GM11168 (cell line): ENCODE results near the gene SNU13.
"Not testable (repeated sequence)": the region's sequence is repeated elsewhere in the genome, so short reads cannot be mapped to it uniquely, and the experiment has no call there.

ENCODE experiments used
- in situ Hi-C: fragments of 300-500 bp; cut with MboI; formaldehyde crosslinking; loops from one replicate; pipeline ENCODE4 v1.12.0; 2022; ENCODE audit warnings: low sequenced_read_pairs; ENCODE audit not compliant: unreplicated experiment

SNU13 gene

DNA sequence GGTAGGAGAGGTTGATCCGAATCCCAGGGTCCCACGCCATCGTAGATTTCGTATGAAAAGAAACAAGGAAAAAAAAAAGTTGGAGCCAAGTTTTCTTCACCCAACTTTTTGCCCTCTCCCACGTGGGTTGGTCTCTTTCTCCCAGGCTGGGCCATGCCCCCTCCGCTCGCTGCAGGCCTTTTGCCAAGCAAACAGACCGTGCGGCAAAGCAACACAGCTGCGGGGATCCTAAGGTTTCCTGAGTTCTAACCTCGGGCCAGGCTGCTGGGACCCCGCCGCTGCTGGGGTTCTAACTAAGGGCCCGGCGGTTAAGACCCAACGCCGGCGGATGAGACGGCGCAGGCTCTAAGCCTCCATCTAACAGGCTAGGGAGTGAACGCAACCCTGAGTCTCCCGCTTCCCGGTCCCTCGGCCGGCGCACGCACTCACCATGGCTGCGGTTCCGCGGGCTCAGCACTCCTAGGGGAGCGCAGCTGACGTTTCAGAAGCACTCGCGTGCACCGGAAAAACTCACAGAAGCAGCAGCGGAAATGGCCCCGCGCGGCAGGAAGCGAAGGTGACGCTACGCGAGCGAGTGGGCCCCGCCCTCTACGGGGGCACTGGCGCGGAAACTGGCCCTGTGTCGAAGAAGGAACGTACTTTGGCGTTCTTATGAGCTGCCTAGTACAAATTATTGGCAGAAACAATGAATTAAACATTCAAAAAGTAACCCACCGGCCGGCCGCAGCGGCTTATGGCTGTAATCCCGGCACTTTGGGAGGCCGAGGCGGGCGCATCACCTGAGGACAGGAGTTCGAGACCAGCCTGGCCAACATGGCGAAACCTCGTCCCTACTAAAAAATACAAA lies at the start of gene SNU13:
Gene SNU13 (minus strand): TSS at position 503 of the 847 bp plus-strand sequence. CDS start 71 bp downstream, at position 432.
- in situ Hi-C loops = no loop called here

DNA sequence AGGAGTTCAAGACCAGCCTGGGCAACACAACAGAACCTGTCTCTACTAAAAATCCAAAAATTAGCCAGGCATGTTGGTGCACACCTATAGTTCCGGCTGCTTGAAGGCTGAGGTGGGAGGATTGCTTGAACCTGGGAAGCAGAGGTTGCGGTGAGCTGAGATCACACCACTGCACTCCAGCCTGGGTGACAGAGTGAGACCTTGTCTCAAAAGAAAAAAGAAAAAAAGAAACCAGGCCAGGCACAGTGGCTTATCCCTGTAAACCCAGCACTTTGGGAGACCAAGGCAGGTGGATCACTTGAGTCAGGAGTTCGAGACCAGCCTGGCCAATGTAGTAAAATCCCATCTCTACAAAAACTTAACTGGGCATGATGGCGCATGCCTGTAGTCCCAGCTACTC lies 44.6 kb upstream of the SNU13 start:
- in situ Hi-C loops = not testable (repeated sequence)

DNA sequence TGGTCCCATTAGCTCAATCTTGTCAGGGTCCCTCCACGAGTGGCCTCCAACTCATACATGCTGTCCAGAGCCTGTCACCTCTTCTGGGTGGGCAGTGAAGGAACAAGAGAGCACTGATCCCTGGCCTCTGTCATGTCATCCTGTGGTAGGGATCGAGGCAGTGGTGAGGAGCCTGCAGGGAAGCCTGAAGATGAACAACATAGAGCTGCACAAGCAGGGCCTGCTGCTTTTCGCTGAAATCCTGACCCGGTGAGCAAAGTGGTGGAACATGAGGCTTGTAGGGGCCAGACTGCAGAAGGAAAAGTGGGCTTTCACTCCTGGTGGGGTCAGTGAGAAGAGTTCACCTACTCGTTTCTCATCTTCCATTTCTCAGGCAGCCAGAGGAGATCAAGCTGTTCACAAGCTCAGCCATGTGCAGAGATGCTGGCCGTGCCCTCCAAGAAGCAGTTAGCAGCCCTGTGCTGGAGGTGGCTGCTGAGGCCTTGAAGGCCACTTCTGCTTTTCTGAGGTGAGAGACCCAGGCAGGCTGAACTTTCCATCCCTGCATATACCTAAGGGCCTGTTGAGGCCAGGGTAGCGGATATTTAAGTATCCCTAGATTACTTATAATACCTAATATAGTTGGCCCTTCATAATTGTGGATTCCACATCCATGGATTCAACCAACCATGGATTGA lies 43.6 kb upstream of the SNU13 start:
- in situ Hi-C loops = no loop called here

DNA sequence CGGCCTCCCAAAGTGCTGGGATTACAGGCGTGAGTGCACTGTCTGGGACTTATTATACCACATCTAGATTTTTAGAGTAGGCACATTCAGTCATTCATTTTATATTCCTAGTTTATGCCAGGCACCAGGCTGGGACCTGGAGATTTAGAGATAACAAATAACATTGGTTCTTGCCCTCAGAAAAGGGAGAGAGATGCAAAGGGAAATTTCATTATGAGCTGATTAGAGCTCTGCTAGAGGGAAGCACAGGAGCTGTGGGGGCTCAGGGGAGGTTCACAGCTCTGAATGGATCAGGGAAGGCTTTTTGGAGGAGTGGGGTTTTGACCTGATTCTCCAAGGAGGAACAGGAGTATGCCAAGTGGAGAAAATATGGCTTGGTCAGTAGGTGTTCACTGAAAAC lies 42.9 kb upstream of the SNU13 start:
- in situ Hi-C loops = no loop called here

DNA sequence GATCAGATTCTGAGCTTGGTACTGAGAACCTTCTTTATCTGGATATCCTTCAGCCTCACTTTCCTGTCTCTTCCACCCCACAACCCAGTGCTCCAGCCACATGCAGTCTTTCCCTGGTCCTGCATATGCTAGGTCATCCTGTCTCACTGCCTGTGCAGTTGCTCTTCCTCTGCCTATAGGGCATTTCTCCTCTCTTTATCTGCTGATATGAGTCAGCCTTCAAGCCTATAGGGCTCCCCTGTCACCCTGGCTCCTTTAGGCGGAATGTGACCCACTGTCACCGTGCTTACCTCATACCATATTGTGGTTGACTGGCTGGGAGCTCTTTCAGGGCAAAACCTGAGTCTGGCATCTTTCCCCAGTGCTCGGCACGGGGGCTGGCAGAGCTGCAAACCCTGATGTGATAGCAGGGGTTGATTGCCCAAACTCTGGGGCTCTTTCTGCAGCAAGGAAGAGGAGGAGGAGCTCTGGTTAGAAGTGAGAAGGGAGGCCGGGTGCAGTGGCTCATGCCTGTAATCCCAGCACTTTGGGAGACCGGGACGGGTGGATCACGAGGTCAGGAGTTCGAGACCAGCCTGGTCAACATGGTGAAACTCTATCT lies 36.9 kb upstream of the SNU13 start:
- in situ Hi-C loops = no loop called here

DNA sequence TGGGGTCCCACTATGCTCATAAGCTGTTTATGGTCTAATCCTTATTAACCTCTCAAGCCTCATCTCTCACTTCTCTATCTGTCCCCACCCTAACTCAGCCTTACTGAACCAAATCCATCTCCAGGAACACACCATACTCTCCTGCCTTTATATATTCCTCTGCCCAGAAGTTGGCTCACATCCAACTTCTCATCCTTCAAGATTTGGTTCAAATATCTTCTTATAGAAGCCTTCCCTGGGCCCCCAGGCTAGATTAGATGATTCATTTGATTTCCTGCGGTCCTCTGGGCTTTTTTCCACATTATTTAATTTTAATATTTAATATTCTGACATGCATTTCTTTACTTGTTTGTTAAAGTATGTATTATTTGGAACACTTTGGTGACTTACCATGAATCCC lies 33.8 kb upstream of the SNU13 start:
- in situ Hi-C loops = no loop called here

DNA sequence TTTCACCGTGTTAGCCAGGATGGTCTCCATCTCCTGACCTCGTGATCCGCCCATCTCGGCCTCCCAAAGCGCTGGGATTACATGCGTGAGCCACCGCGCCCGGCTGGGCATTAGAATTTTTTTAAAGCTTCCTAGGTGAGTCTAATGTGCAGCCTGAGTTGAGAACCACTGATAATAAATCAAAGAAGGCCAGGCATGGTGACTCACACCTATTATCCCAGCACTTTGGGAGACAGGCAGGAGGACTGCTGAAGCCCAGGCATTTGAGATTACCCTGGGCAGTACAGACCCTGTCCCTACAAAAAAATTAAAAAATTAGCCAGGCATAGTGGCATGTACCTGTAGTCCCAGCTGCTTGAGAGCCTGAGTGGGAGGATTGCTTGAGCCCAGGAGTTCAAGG lies 24.3 kb upstream of the SNU13 start:
- in situ Hi-C loops = no loop called here

DNA sequence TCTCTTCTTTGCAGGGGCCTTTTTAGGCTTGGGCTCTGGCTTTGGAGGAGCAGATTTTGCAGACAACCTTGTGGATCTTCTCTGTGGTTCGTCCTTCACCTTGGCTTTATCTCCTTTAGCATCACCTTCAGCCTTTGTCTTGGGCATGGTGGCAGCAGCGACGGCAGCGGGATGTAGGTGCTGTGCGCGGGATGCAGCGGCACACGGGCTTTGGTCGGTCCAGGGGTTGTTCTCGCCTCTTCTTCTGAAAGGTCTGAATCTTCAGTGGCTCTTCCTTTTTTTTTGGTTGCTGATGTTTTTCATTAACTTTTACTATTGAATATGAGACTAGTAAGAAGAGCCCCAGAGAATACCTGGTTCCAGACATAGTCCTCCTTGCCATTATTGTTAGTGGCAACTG lies 20.7 kb upstream of the SNU13 start:
- in situ Hi-C loops = no loop called here

DNA sequence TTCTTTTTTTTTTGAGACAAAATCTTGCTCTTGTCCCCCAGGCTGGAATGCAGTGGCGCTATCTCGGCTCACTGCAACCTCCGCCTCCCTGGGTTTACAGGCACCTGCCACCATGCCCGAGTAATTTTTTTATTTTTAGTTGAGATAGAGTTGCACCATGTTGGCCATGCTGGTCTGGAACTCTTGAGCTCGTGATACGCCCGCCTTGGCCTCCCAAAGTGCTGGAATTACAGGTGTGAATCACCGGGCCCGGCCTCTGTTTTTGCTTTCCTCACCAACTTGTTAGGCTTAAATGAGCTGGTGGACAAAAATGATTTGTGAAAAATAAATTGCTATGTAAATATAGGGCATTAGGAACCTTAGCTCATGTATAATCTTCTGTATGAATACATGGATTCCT lies 14.1 kb upstream of the SNU13 start:
- in situ Hi-C loops = no loop called here

DNA sequence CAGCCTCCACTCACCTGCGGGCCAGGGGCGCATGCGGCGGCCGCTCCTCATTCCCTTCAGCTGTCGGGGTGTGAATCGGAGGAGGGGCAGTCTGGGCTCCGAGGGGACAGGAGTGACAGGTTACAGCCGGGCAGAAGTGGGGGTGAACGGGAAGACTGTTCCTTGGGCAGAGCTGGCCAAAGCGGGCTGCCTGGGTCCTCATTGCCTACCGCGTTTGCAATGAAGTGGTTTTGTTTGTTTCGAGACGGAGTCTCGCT lies 11.4 kb upstream of the SNU13 start:
- in situ Hi-C loops = no loop called here

DNA sequence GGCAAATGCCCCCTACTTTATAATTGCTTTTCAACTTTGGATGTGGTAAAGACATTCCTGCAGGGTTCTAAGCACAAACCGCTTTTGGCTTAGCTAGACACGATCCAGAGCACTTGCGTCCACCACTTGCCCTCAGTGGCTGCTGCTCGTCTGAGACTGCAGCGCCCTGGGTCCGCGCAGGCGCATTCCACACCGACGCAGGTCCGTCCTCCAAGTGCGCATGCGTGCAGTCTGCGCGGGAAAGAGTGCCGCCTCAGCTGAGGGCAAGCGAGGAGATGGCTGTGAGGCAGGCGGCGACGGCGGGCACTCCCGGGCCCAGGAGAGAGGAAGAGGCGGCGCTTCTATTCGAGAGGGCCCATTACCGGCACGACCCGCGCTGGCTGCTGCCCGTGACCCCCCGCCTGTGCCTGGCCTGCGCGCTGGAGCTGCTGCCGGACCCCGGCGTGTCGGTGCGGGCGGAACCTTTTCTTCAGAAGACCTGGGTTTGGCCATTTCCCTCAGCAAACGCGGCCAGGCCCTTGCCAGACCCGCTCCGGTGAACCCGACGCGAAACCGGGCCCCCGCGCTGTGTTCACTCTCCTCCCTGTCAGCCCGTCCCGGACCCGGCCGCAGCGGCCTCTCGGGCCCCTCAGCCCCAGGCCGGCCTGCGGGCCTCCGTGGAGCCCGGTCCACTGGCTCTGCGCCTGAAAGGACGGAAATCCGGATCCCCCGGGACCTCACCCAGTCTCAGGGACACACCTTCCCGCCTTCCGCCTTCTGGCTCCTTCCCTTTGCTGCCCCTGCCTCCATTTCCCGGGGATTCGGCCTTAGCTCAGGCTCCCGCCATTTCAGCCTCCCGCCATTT lies 10.8 kb upstream of the SNU13 start, which contains the start of gene MEI1:
Gene MEI1 (plus strand): TSS at position 240 of the 844 bp plus-strand sequence. CDS start 36 bp downstream, at position 276.
- in situ Hi-C loops = loop anchor here (5.0 to 10.0 kb wide), 2 partner anchors 85 to 243 kb away; no protein-coding TSS in a partner anchor

DNA sequence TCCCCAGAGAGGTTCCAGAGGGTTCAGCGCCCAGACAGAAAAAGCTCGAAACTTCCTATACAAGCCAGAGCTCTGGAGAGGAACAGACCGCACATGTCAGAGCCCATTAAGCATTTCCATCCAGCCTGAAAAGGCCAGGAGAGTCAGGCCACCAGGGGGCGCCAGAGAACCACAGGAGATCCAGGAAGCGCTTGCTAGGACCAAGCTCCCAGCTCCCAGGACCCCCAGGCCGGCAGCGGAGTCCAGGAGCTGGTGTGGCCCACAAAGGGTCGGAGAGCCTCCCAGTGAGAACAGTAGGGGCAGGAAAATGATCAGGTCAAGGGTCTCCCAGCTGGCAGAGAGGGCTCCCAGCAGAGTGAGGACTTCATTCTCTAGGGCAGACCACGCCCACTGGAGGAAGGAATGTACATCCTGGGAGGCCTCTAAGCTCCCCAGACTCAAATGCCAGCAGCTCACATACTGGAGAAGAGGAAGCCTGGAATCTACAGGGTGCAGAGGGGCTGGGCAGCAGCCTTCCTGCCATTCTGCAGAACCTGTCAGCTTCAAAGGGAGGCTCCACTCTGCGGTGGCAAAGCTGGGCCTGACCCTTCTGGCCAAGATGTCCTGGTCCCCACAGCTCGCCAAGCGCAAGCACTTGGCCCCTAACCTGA lies 8.6 kb upstream of the SNU13 start:
- in situ Hi-C loops = loop anchor here (5.0 to 10.0 kb wide), 2 partner anchors 88 to 245 kb away; no protein-coding TSS in a partner anchor

DNA sequence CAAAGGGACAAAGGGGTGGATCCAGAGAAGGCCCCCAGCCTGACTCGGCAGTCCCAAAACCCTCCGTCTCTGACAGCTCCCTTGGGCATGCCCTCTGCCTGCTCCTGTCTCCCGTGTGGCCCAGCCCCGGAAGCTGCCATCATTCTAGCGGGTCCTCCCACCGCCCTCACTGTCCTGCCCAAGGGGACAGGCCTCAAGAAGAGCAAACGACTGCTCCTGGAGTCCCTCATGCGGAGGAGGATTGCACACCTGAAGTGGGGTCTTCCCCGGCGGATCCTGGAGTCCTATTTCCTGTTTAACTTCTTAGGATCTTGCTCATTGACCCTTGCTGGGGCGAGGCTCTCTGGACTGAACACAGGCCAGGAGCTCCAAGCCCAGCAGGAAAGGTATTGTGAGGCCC lies 8.0 kb upstream of the SNU13 start:
- in situ Hi-C loops = loop anchor here (5.0 to 10.0 kb wide), 2 partner anchors 88 to 246 kb away; no protein-coding TSS in a partner anchor

DNA sequence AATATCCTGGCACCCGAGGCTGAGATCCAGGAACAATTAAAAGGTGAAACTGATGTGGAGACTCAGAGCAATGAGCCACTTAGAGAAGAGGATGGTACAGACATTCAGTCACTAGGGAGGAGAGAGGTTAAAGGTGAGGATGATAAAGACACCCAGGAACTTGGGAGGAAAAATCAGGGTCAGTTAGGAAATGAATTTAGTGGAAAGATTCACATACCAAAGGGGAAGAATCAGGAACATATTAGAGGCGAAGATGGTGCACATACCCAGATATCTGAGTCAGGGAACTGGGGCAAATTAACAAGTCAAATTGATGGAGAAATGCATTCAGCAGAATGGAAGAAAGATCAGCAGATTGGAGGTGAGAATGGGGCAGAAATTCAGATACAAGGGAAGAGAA lies 6.5 kb upstream of the SNU13 start:
- in situ Hi-C loops = loop anchor here (5.0 to 10.0 kb wide), 2 partner anchors 90 to 247 kb away; no protein-coding TSS in a partner anchor

DNA sequence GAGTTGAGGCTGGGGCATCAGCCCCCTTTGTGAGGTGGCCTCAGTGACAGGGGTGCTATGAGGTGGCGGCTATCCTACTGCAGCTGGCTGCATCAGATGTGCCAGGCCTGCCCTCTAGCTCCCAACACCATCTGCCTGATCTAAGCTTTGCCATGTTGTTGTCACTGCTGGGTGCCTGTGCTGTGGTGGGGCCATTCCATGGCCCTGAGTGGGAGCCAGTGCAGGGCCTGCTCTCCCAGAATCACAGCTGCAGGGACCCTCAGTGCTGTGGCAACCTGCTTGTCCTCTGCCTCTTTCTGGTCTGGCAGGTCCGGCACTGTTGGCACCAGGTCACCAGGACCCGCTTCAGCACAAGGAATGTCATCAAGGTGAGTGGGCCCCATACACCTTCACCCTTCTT lies 1.8 kb upstream of the SNU13 start:
- in situ Hi-C loops = loop anchor here (10.0 kb wide), 1 partner anchor 94 kb away; no protein-coding TSS in a partner anchor

DNA sequence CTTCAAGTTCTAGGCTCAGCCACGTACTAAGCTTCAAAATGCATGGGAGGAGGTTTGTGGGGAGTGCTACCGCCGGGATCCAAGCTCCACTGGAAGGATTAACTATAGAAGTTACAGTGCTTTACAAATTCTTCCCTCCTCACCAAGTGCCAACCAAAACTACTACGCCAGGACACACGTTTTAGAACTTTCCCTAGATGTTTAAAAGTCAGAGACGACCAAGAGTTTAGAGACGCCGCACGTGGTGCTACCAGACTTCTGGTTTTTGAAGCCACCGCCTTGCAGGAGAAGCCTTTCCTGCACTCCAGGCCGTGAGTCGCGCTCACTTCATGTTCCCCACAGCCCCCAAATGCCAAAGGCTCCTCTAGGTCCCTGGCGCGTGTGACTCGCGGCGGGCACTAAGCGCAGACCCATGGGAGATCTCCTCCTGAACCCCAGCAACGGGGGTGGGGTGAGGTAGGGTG lies 734 bp downstream of the SNU13 start:
- in situ Hi-C loops = no loop called here

DNA sequence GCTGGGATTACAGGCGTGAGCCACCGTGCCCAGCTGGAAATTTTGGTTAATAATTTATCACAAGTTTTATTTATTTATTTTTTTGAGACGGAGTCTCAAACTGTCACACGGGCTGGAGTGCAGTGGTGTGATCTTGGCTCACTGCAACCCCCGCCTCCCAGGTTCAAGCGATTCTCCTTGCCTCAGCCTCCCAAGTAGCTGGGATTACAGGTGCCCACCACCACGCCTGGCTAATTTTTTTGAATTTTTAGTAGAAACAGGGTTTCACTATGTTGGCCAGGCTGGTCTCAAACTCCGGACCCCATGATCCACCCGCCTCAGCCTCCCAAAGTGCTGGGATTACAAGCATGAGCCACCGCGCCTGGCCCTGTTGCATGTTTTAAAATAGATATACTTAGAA lies 1.8 kb downstream of the SNU13 start:
- in situ Hi-C loops = not testable (repeated sequence)

DNA sequence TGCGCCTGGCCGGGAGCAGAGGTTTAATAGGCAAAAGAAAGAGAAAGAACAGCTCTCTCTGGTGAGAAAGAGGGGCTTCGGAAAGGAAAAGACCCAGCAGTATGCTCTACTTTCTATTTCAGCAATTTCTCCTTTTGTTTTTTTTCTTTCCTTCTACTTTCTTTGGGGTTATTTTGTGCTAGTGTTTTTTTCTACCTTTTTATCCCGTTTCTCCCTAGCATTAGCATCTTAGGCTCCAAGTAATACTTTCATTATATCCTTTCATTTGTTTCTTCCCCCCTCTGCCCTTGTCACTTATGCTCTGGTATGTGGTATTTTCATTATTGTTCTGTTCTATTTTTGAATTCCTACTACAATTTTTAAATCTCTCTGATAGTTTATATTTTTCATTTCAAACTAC lies 4.5 kb downstream of the SNU13 start:
- in situ Hi-C loops = no loop called here

DNA sequence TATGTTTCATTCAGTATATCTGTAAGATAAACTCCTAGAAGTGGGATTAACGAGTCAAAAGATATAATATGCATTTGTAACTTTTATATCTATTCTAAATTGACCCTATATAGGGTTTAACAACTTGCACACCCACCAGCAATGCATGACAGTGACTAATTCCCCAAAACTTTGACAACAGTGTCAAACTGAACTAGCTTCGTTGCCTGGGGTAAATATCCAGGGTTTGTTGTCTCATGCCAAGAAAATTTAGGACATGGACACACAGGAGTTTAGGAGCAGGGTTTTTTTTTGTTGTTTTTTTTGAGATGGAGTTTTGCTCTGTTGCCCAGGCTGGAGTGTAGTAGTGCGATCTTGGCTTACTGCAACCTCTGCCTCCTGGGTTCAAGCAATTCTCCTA lies 5.1 kb downstream of the SNU13 start:
- in situ Hi-C loops = no loop called here

DNA sequence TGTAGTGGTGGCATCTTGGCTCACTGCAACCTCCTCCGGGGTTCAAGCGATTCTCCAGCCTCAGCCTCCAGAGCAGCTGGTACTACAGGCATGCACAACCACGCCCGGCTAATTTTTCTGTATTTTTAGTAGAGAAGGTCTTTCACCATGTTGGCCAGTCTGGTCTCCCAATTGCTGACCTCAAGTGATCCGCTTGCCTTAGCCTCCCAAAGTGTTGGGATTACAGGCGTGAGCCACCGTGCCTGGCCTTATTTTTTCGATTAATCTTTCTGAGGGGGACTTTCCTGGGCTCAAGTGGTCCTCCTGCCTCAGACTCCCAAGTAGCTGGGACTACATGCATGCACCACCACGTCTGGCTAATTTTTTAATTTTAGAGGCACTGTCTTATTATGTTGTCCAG lies 5.6 kb downstream of the SNU13 start:
- in situ Hi-C loops = no loop called here
